ENCODE measurements around the gene SEMA4D.

The SEMA4D gene

GRCh38 chr9:89425921-89426383 lies 72.0 kb downstream of the SEMA4D start:
- no peak for DNase-seq

GRCh38 chr9:89425024-89425805 lies 72.7 kb downstream of the SEMA4D start:
- no peak for DNase-seq

GRCh38 chr9:89422151-89422975 lies 75.5 kb downstream of the SEMA4D start:
- no peak for DNase-seq

- no peak for DNase-seq
Observed at GRCh38 chr9:89421595-89421994, 76.3 kb downstream of the SEMA4D start.

GRCh38 chr9:89420397-89421178 lies 77.3 kb downstream of the SEMA4D start:
- no peak for DNase-seq

- no peak for DNase-seq
Observed at GRCh38 chr9:89419978-89420394, 77.9 kb downstream of the SEMA4D start.

- DNase-seq = no peak
Observed at GRCh38 chr9:89418882-89419640, 78.9 kb downstream of the SEMA4D start.

- no peak for DNase-seq
Observed at GRCh38 chr9:89418474-89418845, 79.5 kb downstream of the SEMA4D start.

GRCh38 chr9:89417832-89418473 lies 80.0 kb downstream of the SEMA4D start:
- no peak for DNase-seq

GRCh38 chr9:89414670-89415324 lies 83.1 kb downstream of the SEMA4D start:
- DNase-seq = no peak

GRCh38 chr9:89413963-89414638 lies 83.8 kb downstream of the SEMA4D start:
- DNase-seq = no peak

GRCh38 chr9:89412951-89413350 lies 85.0 kb downstream of the SEMA4D start:
- DNase-seq = no peak

GRCh38 chr9:89412541-89412940 lies 85.4 kb downstream of the SEMA4D start:
- DNase-seq = no peak

GRCh38 chr9:89411759-89412158 lies 86.2 kb downstream of the SEMA4D start:
- no peak for DNase-seq

GRCh38 chr9:89410641-89411350 lies 87.1 kb downstream of the SEMA4D start:
- no peak for DNase-seq

- no peak for DNase-seq
Observed at GRCh38 chr9:89410022-89410421, 87.9 kb downstream of the SEMA4D start.

GRCh38 chr9:89409466-89409865 lies 88.4 kb downstream of the SEMA4D start:
- no peak for DNase-seq

- DNase-seq = no peak
Observed at GRCh38 chr9:89408628-89409101, 89.2 kb downstream of the SEMA4D start.

GRCh38 chr9:89407070-89407469 lies 90.8 kb downstream of the SEMA4D start:
- DNase-seq = no peak

- DNase-seq = no peak
Observed at GRCh38 chr9:89405826-89406225, 92.1 kb downstream of the SEMA4D start.

Data from NCI-H1436 (cell line).